Liver (tissue), 9 donors: ENCODE measurements around the gene MYL3. TPM values are rescaled to one million over a fixed set of nuclear protein-coding genes. Genes with fewer than 3 reads are reported as not detected.

Source experiments
- DNase-seq: peaks from one replicate; pipeline ENCODE4 v3.0.0-alpha.2; 2017; ENCODE audit warnings: low spot score
- H3K27ac ChIP-seq, 2 donors: one replicate each; pipeline ENCODE4 v1.7.0; 2013; ENCODE audit warnings: inconsistent platforms in 2 of 2, low read length in 2 of 2, control low read depth in 1 of 2, low read depth in 1 of 2, mild to moderate bottlenecking in 1 of 2
- H3K27me3 ChIP-seq, 4 donors: one replicate each; pipeline versions ENCODE4 v1.6.1 to v1.7.0; 2013; ENCODE audit warnings: low read length in 3 of 4, inconsistent platforms in 1 of 4, mild to moderate bottlenecking in 1 of 4, moderate library complexity in 1 of 4; ENCODE audit not compliant: control insufficient read depth in 4 of 4, insufficient read depth in 4 of 4
- H3K36me3 ChIP-seq, 4 donors: one replicate each; pipeline versions ENCODE4 v1.6.1 to v1.7.0; 2013; ENCODE audit warnings: low read length in 3 of 4, mild to moderate bottlenecking in 3 of 4, low read depth in 1 of 4, moderate library complexity in 1 of 4; ENCODE audit not compliant: control insufficient read depth in 4 of 4, insufficient read depth in 3 of 4
- H3K4me1 ChIP-seq, 4 donors: one replicate each; pipeline versions ENCODE4 v1.6.1 to v1.7.0; 2013; ENCODE audit warnings: low read length in 3 of 4, mild to moderate bottlenecking in 3 of 4, moderate library complexity in 1 of 4; ENCODE audit not compliant: control insufficient read depth in 4 of 4, insufficient read depth in 4 of 4
- H3K4me3 ChIP-seq, 3 donors: one replicate each; pipeline versions ENCODE4 v1.6.1 to v1.7.0; 2013; ENCODE audit warnings: low read length in 3 of 3, control low read depth in 1 of 3, low read depth in 1 of 3, mild to moderate bottlenecking in 1 of 3
- H3K9ac ChIP-seq, 2 donors: one replicate each; pipeline ENCODE4 v1.7.0; 2013; ENCODE audit warnings: low read length in 2 of 2, mild to moderate bottlenecking in 2 of 2, moderate library complexity in 2 of 2, control low read depth in 1 of 2, low read depth in 1 of 2
- H3K9me3 ChIP-seq, 4 donors: one replicate each; pipeline versions ENCODE4 v1.6.1 to v1.7.0; 2013; ENCODE audit warnings: low read length in 3 of 4; ENCODE audit not compliant: control insufficient read depth in 4 of 4
- ATF3 ChIP-seq: IDR thresholded peaks from 2 replicates; pipeline ENCODE4 v1.6.1; 2016; ENCODE audit warnings: antibody characterized with exemption
- EGR1 ChIP-seq, 2 donors: IDR thresholded peaks; 2 replicates each; pipeline ENCODE4 v1.6.1; 2016 to 2018; ENCODE audit warnings: antibody characterized with exemption in 2 of 2, low read depth in 2 of 2
- FOXA1 ChIP-seq: IDR thresholded peaks from 2 replicates; pipeline ENCODE4 v1.6.1; 2016; ENCODE audit warnings: antibody characterized with exemption
- FOXA2 ChIP-seq: IDR thresholded peaks from 2 replicates; pipeline ENCODE4 v1.6.1; 2016; ENCODE audit warnings: antibody characterized with exemption
- GABPA ChIP-seq, 2 donors: IDR thresholded peaks in 1 of 2; conservative IDR thresholded peaks in 1 of 2; 2 replicates each; pipeline ENCODE4 v1.6.1; 2016; ENCODE audit warnings: antibody characterized with exemption in 2 of 2, mild to moderate bottlenecking in 1 of 2, moderate library complexity in 1 of 2
- HNF4A ChIP-seq, 2 donors: conservative IDR thresholded peaks; 2 replicates each; pipeline ENCODE4 v1.6.1; 2016; ENCODE audit warnings: antibody characterized with exemption in 2 of 2, mild to moderate bottlenecking in 2 of 2
- HNF4G ChIP-seq: IDR thresholded peaks from 2 replicates; pipeline ENCODE4 v1.6.1; 2016; ENCODE audit warnings: antibody characterized with exemption
- JUND ChIP-seq, 2 donors: IDR thresholded peaks; 2 replicates each; pipeline ENCODE4 v1.6.1; 2016; ENCODE audit warnings: antibody characterized with exemption in 2 of 2
- MAX ChIP-seq: IDR thresholded peaks from 2 replicates; pipeline ENCODE4 v1.6.1; 2016; ENCODE audit warnings: antibody characterized with exemption
- NR2F2 ChIP-seq: IDR thresholded peaks from 2 replicates; pipeline ENCODE4 v1.6.1; 2016; ENCODE audit warnings: antibody characterized with exemption
- RAD21 ChIP-seq, 2 donors: IDR thresholded peaks; 2 replicates each; pipeline ENCODE4 v1.6.1; 2016; ENCODE audit warnings: antibody characterized with exemption in 2 of 2, mild to moderate bottlenecking in 2 of 2
- REST ChIP-seq: IDR thresholded peaks from 2 replicates; pipeline ENCODE4 v1.6.1; 2016; ENCODE audit warnings: antibody characterized with exemption, mild to moderate bottlenecking
- RXRA ChIP-seq, 2 donors: IDR thresholded peaks; 2 replicates each; pipeline ENCODE4 v1.6.1; 2017 to 2018; ENCODE audit warnings: antibody characterized with exemption in 2 of 2, mild to moderate bottlenecking in 1 of 2
- SP1 ChIP-seq: IDR thresholded peaks from 2 replicates; pipeline ENCODE4 v1.6.1; 2018; ENCODE audit warnings: antibody characterized with exemption, mild to moderate bottlenecking
- TAF1 ChIP-seq: conservative IDR thresholded peaks from 2 replicates; pipeline ENCODE4 v1.6.1; 2016; ENCODE audit warnings: antibody characterized with exemption, mild to moderate bottlenecking
- YY1 ChIP-seq: IDR thresholded peaks from 2 replicates; pipeline ENCODE4 v1.6.1; 2016; ENCODE audit warnings: antibody characterized with exemption, mild to moderate bottlenecking
- ZBTB33 ChIP-seq: IDR thresholded peaks from 2 replicates; pipeline ENCODE4 v1.6.1; 2016; ENCODE audit warnings: antibody characterized with exemption
- WGBS: extraction: QIAGEN DNeasy Blood & Tissue Kit; methylation state at CpG from one replicate; pipeline ENCODE4 v1.1.7; 2013; 5-methylcytosine and 5-hydroxymethylcytosine counted together
- polyA plus RNA-seq, 2 donors: library from polyadenylated mRNA; stranded (reverse) in 1 of 2; unstranded in 1 of 2; fragments of 200-250 nt in 1 of 2; fragments of >200 nt in 1 of 2; fragmentation: Nextera tagmentation in 1 of 2; extraction: Ambion mirVana in 1 of 2; gene quantifications; one replicate each; pipeline versions ENCODE4 v1.2.1 to v1.2.3, GENCODE V29; 2013 to 2015
- total RNA-seq, 2 donors: library from RNA; depleted of rRNA; stranded (reverse); fragments of >200 nt; gene quantifications; one replicate each; pipeline ENCODE4 v1.2.3, GENCODE V29; 2014
- TF ChIP-seq, protein P1 (sequence below): fragments of 150-350 bp; IDR thresholded peaks from 2 replicates; pipeline ENCODE4 v1.5.1; 2017; ENCODE audit warnings: improper control_type of control experiment, low read depth, low read length; ENCODE audit not compliant: missing input control
- donor health status: healthy.
- donor health status: healthy.
- donor health status: healthy.
- donor health status: healthy.
- donor health status: healthy.

The MYL3 gene
- total and polyA plus RNA-seq, 4 donors = 0.51 to 1.3 (median 0.81) TPM

- H3K27ac ChIP-seq = no peak overlapping the region
- no peaks in the 10 kb centered on the region for H3K9me3 ChIP-seq
- TF ChIP-seq HNF4G (no peak), FOXA2 (no peak), YY1 (no peak), ZBTB33 (no peak), MAX (no peak), SP1 (no peak), EGR1 (IDR thresholded peaks at IDR 0.05; ENCODE audit: low read depth in 2 of 2) (no peak), GABPA (IDR thresholded peaks at IDR 0.05 in 1 of 2, conservative IDR thresholded peaks at IDR 0.05 in 1 of 2) (no peak), FOXA1 (no peak), JUND (IDR thresholded peaks at IDR 0.05) (no peak), HNF4A (conservative IDR thresholded peaks at IDR 0.05) (no peak)
- H3K4me3 ChIP-seq = no peak overlapping the region
- no peak for DNase-seq
- peaks cover 0 to 8% (median 3%) of the 10 kb centered on the region in 4 donors for H3K4me1 ChIP-seq
- WGBS = 90% methylated on average over 15 of the region's 15 CpGs
- no peaks in the 10 kb centered on the region for H3K36me3 ChIP-seq
- no peaks in the 10 kb centered on the region for H3K27me3 ChIP-seq
- H3K9ac ChIP-seq = no peak overlapping the region
These were observed 9.5 kb downstream of the MYL3 start for GRCh38 chr3:46853441-46854415.

GRCh38 chr3:46852839-46853355 is 10.3 kb downstream of the MYL3 start:
- H3K9me3 ChIP-seq = no peaks in the 10 kb centered on the region
- DNase-seq = no peak
- H3K9ac ChIP-seq = no peak overlapping the region
- no peak overlapping the region for H3K4me3 ChIP-seq
- H3K4me1 ChIP-seq = peaks cover 0 to 8% (median 3%) of the 10 kb centered on the region in 4 donors
- WGBS = 99% methylated on average over 2 of the region's 2 CpGs
- H3K27ac ChIP-seq = no peak overlapping the region
- TF ChIP-seq HNF4A (conservative IDR thresholded peaks at IDR 0.05) (no peak), YY1 (no peak), FOXA1 (no peak), RAD21 (IDR thresholded peaks at IDR 0.05) (no peak), GABPA (IDR thresholded peaks at IDR 0.05 in 1 of 2, conservative IDR thresholded peaks at IDR 0.05 in 1 of 2) (no peak), ZBTB33 (no peak), JUND (IDR thresholded peaks at IDR 0.05) (no peak), ATF3 (no peak), FOXA2 (no peak), NR2F2 (no peak), EGR1 (IDR thresholded peaks at IDR 0.05; ENCODE audit: low read depth in 2 of 2) (no peak), RXRA (IDR thresholded peaks at IDR 0.05) (no peak), REST (no peak), SP1 (no peak), HNF4G (no peak), MAX (no peak), TAF1 (no peak)
- TF ChIP-seq, protein P1, sequence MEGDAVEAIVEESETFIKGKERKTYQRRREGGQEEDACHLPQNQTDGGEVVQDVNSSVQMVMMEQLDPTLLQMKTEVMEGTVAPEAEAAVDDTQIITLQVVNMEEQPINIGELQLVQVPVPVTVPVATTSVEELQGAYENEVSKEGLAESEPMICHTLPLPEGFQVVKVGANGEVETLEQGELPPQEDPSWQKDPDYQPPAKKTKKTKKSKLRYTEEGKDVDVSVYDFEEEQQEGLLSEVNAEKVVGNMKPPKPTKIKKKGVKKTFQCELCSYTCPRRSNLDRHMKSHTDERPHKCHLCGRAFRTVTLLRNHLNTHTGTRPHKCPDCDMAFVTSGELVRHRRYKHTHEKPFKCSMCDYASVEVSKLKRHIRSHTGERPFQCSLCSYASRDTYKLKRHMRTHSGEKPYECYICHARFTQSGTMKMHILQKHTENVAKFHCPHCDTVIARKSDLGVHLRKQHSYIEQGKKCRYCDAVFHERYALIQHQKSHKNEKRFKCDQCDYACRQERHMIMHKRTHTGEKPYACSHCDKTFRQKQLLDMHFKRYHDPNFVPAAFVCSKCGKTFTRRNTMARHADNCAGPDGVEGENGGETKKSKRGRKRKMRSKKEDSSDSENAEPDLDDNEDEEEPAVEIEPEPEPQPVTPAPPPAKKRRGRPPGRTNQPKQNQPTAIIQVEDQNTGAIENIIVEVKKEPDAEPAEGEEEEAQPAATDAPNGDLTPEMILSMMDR = no peak
- no peaks in the 10 kb centered on the region for H3K36me3 ChIP-seq
- H3K27me3 ChIP-seq = no peaks in the 10 kb centered on the region
